ENCODE measurements around the gene PIP5K1B. TPM values are rescaled to one million over a fixed set of nuclear protein-coding genes. Genes with fewer than 3 reads are reported as not detected.

Gene PIP5K1B
- polyA plus RNA-seq, 2 donors: 0.14 to 0.35 TPM

Other genes starting within 250 kb of the PIP5K1B start
- gene TMEM252, start 164.4 kb upstream of the PIP5K1B start, polyA plus RNA-seq: under 1 TPM in 1 of 2 donors, not detected in 1; 0.06 TPM

All from esophagus (tissue), 2 donors.